ENCODE data around the gene LPO.

Gene LPO

DNA sequence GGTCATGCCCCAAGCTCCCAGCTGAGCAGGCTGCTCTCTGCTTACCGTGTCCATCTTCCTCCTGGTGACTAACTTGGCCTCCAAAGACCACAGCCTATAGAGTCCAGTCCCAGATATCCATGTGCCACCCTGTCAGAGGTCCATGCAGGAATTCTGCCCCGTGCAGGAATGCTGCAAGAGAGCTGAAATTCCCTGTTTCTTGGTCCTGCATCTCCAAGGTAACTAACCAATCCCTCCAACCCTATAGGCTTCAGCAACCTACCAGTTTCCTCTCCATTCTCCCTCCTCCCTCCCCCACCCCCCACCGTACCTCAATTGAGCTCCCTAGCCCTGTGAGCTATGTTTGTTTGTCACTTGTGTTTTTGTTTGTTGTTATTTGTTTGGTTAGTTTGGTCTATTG lies 9.7 kb upstream of the LPO start:
- FAIRE-seq = no peak
- DNase-seq (ENCODE audit: insufficient read length, low spot score) = no peak

DNA sequence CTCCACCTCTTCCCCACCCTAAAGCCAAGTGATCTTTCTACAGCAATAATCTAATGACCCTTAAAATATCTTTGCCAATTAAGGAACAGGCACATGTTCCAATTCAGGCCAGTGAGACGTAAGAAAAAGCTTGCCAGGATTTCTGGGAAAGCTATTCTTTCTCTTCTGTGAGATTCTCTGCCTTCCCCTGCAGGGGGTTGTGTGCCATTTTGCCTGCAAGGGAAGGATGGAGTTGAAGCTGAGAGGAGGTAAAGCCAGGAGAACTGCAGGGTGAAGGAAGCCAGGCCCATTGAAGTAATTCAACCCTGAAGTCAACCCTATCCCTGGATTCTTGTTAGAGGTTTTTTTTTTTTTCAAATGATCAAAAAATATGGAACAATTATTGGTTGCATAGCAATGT lies 9.0 kb upstream of the LPO start:
- FAIRE-seq (no peak), DNase-seq (ENCODE audit: insufficient read length, low spot score) (no peak)

DNA sequence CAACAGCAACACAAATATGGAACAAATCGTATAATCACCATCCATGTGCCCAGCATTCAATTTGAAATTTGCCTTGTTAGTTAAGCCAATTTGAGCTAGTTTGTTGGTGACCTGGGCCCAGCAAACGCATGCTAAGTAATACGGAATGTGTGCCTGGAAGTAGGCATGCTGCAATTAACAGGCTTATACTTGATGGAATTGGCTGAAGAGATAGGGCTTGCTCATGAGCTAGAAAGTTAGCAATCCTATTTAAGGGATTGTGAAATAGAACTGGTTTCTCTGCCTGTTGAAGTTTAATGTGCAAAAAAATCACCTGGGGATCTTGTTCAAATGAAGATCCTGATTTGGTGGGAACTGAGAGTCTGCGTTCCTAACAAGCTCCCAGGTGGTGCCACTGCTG lies 8.5 kb upstream of the LPO start:
- FAIRE-seq = no peak
- no peak for DNase-seq (ENCODE audit: insufficient read length, low spot score)

DNA sequence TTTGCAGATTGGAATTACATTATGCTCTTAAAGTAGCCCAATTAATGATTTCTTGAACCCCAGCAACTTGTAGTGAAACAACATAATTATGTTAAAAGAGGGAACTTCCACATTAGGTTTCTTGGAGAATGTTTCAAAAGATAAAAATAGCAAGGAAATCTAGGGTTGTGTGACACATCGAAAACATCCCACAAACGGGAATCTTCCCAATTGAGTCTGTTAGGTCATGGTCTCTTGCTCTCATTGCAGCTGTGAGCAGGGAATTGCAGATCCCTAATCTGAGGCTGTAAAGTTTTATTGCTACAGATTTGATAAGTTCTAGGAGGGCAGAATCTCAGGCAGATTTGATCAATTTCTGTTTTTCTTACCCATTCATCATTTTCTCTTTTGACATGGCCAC lies 6.7 kb upstream of the LPO start:
- no peak for DNase-seq (ENCODE audit: insufficient read length, low spot score)
- no peak for FAIRE-seq

DNA sequence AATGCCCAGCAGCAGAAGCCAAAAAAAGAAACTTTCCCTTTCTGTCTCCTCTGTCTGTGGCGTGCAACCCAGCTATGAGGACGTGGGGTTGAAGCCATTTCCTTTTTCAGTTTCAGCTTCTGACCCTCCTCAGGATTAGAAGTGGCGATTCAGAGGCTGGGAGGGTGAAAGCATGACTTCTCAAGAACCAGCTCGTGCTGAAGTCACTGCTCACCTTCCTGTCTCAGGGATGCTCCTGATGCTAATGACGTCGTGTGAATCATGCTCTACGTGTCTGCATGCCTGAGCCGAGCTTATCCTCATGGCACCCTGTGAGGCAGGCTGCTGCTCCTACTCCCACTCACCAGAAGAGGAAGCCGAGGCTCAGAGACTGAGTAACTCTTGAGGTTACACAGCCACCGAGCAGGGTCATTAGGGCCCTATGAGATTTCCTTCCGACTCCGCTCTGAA lies 5.7 kb upstream of the LPO start:
- peak; percentile 43 for DNase-seq (ENCODE audit: insufficient read length, low spot score)

DNA sequence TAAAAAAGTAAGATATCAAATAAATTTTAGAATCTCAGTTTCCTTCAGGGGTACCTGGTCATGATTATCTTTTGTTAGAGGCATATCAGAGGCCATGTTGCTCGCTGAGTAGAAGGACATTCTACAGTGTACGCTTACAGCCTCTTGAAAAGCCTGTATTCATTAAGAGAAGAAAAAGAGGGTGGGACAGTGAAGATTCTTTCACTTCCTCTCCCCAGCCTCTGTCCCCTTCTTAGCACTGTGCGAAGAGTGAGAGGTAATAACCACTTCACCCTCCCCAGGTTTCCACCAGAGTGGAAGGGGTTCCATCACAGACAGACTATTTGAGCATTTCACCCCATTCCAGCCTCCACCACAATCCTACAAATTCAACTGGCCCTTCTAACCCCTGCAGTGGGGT lies 4.8 kb upstream of the LPO start:
- FAIRE-seq = peak; percentile 68
- DNase-seq (ENCODE audit: insufficient read length, low spot score) = no peak

More for the DNA sequence above, 5.7 kb upstream of the LPO start:
- peak; percentile 95 for FAIRE-seq

DNA sequence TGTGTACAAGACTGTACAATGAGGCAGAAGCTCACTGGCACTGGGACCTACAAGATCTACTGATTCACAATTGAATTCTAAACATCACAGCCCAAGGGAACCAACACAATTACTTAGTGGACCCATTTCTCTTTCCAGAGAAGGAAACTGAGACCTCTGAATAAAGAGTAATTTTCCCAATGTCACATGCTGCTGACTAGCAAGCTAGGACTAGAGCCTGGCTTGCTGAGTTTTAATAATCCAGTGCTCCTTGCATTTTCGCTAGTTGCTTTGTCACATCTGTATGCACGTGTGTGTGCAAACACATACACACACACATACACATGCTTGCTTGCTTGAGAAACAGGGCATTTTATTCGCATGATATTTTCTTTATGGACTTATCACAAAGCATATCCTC lies 3.9 kb upstream of the LPO start:
- DNase-seq (ENCODE audit: insufficient read length, low spot score) (no peak), FAIRE-seq (no peak)

DNA sequence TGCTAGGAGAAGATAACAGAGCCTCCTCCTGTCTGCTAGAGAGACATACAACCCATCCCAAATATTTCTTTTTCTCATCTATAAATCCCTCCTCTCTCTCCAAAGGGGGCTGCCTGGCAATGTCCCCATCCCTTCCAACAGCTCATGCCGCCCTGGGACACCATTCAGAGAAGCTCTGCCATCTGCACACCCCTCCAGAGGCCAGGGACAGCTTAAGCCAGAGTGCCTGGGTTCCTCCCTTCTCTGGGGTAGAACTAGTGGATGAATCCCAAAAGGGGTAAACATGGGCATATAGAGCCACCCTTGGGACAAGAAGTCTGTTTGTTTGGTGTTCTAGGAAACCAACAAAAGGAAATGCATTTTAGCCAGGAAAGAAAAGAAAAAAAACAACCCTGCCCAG lies 2.6 kb upstream of the LPO start:
- FAIRE-seq = no peak
- no peak for DNase-seq (ENCODE audit: insufficient read length, low spot score)

DNA sequence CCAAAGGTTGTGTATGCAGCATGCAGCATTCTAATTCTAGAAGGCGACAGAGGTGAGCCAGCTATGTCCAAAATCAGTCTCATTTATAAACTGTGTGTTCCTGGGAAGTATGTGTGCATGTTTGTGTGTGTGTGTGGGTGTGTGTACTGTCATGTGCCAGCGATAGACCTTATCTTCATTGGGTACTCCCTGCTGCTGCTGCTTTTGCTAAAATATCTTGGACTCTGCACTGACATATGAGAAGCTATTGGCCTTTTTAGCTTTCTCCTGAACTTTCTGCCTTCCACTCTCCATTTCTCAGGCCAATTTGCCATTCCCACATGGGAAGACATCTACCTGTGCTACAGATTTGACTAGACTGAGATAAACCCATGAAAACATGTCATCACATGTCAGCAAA lies 2.0 kb upstream of the LPO start:
- FAIRE-seq = no peak
- DNase-seq (ENCODE audit: insufficient read length, low spot score) = no peak

DNA sequence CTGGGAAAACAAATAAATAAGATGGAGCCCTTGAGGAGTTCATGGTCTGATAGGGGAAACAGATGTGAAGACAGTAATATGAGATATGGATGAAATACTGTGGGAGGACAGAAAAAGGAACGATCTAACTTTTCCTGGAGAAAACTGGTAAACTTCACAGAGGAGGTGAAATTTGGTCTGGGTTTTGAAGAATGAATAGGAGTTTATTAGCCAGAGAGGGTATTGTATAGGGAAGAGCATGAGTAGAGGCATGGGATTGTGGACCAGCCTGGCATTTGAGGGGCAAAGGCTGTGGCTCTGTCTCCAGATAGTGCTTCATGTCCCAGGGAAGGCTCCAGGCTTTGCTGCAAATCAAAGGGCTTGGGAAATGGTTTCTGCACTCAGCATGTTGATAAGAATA lies 1.6 kb downstream of the LPO start:
- no peak for FAIRE-seq
- no peak for DNase-seq (ENCODE audit: insufficient read length, low spot score)

DNA sequence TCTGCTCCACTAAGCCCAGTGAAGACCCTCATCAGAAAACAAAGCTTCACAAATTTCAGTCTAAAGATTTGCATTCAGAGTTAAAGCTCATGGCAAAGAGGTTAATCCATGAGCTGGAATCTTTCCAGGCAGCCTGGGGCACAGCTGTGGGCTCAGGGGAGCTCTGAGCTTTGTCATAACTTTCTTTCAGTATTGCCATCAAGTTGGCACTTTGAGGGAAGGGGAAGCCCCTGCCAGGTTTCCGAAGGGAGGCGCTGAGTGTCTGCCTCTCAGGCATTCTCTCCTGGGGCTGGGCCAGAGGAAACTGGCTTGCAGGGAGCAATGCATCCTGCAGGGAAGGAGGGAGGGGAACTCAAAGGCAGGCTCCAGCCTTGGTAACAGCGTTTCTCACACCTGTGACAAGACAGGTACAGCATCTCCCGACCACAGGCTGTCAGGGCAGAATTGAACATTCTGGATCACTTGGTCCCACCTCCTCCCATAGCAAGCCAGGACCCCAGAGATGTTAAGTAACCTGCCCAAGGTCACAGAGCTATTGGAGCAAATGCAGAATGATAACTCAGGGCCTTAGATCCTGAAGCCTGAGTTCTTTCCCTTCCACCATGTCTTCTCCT lies 3.9 kb downstream of the LPO start:
- FAIRE-seq = no peak

DNA sequence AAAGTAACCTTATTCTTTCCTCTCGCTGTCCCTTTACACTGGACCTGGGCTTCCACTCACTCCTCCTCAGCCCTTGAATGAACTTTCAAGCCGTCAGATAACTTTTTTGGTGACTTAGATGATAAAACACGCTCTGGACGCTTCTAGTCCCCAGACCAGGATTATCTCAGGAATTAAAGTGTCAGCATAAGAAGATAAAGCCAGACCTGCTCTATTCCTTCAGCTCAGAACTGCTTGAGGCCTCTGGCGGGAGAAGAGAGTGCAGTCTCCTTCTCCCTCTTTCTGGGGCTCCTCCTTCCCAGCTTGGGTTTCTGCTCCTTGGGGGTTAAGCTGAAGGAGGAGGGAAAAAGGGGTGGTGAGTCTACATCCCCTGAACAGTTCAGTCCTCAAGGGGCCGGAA lies 6.6 kb downstream of the LPO start:
- FAIRE-seq (no peak), DNase-seq (ENCODE audit: insufficient read length, low spot score) (no peak)

More for the DNA sequence above, 3.9 kb downstream of the LPO start:
- DNase-seq (ENCODE audit: insufficient read length, low spot score) = no peak

DNA sequence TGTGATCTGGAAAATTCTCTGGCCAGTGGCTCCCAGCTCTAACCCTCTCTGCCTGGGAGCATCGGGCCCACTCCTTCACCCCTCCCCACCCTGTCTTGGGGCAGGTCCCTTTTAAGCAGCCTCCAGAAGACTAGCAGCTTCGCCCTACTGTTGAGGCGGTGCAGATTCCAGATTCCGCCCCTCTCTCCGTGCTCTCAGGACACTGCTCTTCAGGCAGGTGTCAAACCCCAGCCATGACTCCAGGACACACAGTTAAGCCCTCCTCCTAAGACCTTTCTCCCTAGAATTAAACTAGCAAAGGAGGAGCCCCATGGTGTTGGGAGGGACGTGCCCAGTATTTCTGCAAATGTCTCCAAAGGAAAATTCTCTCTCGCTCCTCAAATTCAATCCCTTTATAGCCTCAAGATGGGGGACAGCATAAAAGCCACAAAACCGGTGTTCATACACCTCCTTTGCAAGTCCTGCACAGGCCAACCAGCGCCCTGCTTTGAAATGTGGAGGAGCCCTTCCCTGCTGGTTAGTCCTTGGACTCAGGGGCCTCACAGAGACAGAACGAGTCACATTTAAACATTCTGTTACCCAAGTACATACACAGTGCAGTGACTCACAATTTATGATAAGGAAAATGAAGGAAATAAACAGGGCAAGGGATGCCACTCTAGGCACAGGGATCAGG lies 7.2 kb downstream of the LPO start:
- no peak for DNase-seq (ENCODE audit: insufficient read length, low spot score)
- no peak for FAIRE-seq

DNA sequence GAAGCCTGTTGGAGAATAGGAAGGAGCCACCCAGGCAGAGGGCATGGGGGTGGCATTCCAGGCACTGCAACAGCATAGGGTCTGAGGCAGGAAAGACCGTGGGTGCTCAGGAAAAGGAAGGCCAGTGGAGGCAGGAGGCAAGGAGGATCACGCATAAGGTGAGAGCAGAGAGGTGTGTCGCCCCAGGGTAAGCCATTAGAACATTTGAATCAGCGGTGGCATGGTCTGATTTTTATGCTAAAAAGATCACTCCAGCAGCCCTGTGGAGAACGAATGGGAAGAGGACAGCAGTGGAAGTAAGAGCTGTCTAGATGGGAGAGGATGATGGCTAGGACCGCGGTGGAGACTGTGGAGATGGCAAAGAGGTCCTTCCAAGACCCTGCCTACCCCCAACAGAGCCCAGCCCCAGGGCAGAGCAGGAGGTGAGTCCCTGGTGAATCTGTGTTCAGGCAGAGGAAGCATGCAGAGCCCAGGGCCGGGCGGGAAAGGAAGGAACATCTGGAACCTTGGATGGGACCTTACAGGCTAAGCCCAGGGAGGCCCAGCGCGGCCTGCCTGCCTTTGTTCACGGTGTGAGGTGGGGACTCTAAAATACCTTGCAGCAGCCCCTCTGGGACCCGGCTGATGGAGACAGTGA lies 7.8 kb downstream of the LPO start:
- no peak for FAIRE-seq

DNA sequence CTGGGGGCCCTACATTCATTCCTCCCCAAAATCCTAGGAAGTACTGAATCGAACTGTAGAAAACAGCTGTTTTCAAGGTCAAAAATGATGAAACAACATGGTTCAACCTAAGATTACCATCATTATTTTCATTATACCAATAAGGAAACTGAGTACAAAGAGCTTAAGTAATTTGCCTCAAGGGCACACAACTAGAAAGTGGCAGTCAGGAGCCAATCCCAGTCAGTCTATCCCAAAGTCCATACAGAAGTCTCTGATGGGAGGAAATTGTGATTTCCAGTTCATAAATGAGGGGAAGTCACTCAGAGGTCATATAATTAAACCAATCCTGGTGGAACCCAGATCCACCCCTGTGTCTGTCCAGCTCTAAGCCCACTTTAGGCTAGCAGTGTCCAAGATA lies 8.4 kb downstream of the LPO start:
- FAIRE-seq (no peak), DNase-seq (ENCODE audit: insufficient read length, low spot score) (no peak)

More for the DNA sequence above, 7.8 kb downstream of the LPO start:
- DNase-seq (ENCODE audit: insufficient read length, low spot score) = no peak

DNA sequence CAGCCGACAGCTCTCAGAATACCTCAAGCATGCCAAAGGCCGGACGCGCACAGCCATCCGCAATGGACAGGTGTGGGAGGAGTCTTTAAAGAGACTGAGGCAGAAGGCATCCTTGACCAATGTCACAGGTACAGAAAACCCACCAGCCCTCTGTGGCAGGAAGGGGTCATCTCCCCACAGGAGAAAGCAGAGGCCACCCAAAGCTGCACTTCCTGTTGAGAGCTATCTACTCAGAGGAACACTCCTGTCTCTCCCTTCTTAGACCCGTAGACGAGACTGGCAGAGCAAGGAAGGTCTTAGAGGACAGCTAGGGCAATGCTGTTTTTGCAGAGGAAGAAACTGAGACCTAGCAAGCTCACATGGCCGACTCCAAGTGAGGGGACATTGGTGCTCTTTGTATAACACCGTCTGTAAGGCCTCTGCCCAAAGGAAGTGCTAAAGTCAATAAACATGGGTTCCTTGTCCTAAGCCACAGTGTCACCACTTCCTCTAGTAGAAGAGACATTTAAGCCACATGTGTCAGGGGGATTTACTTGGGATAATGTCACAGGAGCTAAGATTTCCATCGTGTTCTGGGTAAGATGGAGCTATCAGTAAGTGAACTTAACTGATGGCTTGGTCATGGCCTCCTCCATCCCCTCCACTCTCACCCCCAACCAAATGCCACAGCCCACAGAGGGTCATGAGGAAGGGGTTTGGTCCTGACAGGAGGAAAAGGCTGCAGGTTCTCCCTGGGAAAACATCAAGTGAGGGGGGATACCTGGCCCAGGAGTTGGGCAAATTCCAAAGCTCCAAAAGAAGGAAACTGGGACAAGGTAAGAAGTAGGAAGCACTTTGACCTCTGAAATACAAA lies 9.4 kb downstream of the LPO start:
- FAIRE-seq (no peak), DNase-seq (ENCODE audit: insufficient read length, low spot score) (no peak)

DNA sequence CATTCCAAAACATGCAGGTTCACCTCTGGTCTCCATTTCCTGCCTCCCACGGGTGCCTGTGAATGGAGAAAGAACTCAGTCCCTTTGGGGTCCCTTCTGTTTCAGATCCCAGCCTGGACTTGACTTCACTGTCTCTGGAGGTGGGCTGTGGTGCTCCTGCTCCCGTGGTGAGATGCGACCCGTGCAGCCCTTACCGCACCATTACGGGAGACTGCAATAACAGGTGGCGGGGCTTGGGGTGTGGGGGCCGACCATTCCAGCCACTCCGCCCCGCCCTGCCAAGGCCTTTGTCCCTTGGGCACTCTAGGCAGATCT lies 10.5 kb downstream of the LPO start:
- DNase-seq (ENCODE audit: insufficient read length, low spot score) = no peak
- FAIRE-seq = no peak

DNA sequence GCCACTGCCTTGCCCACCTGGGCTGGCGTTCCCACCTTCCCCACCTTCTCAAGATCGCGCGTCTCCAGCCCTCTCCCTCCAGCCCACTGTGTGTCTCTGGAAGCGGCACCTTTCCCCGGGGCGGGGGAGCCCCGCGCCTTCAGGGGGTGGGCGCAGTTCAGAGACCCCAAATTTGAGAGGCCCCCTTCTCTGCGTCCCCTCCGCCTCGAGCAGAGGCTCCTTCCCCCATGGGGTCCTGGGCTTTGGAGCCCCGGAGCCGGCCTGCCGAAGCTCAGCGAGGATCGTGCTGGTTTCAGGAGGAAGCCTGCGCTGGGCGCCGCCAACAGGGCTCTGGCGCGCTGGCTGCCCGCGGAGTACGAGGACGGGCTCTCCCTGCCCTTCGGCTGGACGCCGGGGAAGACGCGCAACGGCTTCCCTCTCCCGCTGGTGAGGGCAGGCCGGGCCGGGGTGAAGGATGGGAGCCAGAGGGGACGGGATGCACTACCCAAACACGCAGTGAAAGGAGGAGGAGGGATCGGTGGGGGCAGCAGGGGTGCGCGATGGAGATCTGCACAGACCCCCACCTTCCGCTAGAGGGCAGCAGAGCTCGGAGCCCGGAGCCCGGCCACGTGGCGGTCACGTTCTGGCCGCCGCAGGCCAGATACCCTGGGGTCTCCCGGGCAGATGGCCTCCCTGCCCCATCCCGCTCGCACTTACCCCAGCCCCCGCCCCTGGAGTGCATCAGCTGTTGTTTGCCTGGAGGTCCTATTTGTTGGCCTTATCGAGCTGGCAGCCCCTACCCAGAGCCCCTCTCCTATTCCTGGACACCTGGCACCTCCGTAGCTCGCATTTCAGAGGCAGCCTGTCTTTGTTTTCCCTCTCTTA lies 11.1 kb downstream of the LPO start:
- FAIRE-seq (peak; percentile 83), DNase-seq (ENCODE audit: insufficient read length, low spot score) (peak; percentile 88)

DNA sequence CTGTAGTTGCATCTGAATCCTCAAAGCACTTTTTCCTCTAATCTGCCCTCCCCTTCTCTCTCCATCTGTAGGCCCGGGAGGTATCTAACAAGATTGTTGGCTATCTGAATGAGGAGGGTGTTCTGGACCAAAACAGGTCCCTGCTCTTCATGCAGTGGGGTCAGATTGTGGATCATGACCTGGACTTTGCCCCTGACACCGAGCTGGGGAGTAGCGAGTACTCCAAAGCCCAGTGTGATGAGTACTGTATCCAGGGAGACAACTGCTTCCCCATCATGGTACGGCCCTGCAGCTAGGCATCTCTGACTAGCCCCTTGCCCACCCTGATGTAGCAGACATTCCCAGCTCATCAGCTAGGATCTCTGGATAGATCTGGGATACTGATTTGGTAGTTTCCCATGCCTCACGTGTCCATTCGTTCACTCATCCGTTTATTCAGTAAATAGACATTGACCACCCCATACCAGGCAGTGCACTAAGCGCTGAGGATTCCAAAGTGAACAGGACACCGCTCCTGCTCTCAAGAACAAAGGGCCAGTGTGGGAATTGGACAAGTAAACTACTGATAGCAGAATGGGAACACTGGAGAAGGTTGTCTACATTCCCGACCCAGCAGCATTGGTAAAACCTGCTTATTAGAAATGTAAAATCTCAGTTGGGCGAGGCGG lies 12.1 kb downstream of the LPO start:
- no peak for FAIRE-seq
- no peak for DNase-seq (ENCODE audit: insufficient read length, low spot score)

DNA sequence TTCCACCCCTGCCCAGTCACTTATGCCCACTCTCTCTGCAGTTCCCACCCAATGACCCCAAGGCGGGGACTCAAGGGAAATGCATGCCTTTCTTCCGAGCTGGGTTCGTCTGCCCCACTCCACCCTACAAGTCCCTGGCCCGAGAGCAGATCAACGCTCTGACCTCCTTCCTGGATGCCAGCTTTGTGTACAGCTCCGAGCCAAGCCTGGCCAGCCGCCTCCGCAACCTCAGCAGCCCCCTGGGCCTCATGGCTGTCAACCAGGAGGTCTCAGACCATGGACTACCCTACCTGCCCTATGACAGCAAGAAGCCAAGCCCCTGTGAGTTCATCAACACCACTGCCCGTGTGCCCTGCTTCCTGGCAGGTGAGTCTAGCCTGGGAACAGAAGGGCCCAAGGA lies 13.8 kb downstream of the LPO start:
- no peak for FAIRE-seq
- DNase-seq (ENCODE audit: insufficient read length, low spot score) = no peak

Measured in GM19239 (cell line).